K562 (cell line): ENCODE data around the gene XPC. TPM values are rescaled to one million over a fixed set of nuclear protein-coding genes. Genes with fewer than 3 reads are reported as not detected.

Source experiments
- AFF4 ChIP-seq: sonication (generic); formaldehyde crosslinking; IDR thresholded peaks from 2 replicates; pipeline ENCODE4 v1.8.0; 2023; ENCODE audit warnings: mild to moderate bottlenecking, missing genetic modification reagents
- ASH1L ChIP-seq: fragments of 450-650 bp; IDR thresholded peaks from 2 replicates; pipeline ENCODE4 v1.6.1; 2018; ENCODE audit warnings: borderline replicate concordance, mild to moderate bottlenecking, low read depth; ENCODE audit not compliant: partially characterized antibody
- BCOR ChIP-seq: fragments of 450-650 bp; IDR thresholded peaks from 2 replicates; pipeline ENCODE4 v1.6.1; 2016
- ETV1 ChIP-seq: fragments of 450-650 bp; conservative IDR thresholded peaks from 2 replicates; pipeline ENCODE4 v1.6.1; 2016; ENCODE audit warnings: missing genetic modification characterization, control low read depth, low read depth, missing compliant biosample characterization
- FOS ChIP-seq: IDR thresholded peaks from 3 replicates; pipeline ENCODE4 v1.6.1; 2011; ENCODE audit not compliant: insufficient read length; ENCODE audit errors: extremely low read depth
- FOXJ3 ChIP-seq: sonication (generic); formaldehyde crosslinking; IDR thresholded peaks from 2 replicates; pipeline ENCODE4 v1.4.0; 2020; ENCODE audit warnings: mild to moderate bottlenecking, missing genetic modification reagents
- HBP1 ChIP-seq: fragments of 450-650 bp; formaldehyde crosslinking; IDR thresholded peaks from 2 replicates; pipeline ENCODE4 v1.4.0; 2022; ENCODE audit warnings: missing genetic modification characterization
- HLTF ChIP-seq: fragments of 450-650 bp; IDR thresholded peaks from 2 replicates; pipeline ENCODE4 v1.6.1; 2016
- KDM1A ChIP-seq, 2 experiments: fragments of 450-650 bp; IDR thresholded peaks; 2 replicates each; pipeline ENCODE4 v1.6.1; 2016; ENCODE audit warnings: mild to moderate bottlenecking in 2 of 2
- LARP7 ChIP-seq: fragments of 450-650 bp; IDR thresholded peaks from 2 replicates; pipeline ENCODE4 v1.6.1; 2016
- MCM3 ChIP-seq: fragments of 450-650 bp; IDR thresholded peaks from 2 replicates; pipeline ENCODE4 v1.6.1; 2016
- MIER1 ChIP-seq: fragments of 450-650 bp; IDR thresholded peaks from 2 replicates; pipeline ENCODE4 v1.6.1; 2016; ENCODE audit warnings: antibody characterized with exemption, mild to moderate bottlenecking, low read depth
- NR2F6 ChIP-seq: fragments of 450-650 bp; formaldehyde crosslinking; IDR thresholded peaks from 2 replicates; pipeline ENCODE4 v1.4.0; 2020; ENCODE audit warnings: mild to moderate bottlenecking
- NR4A1 ChIP-seq, 2 experiments: fragments of 250-450 bp in 1 of 2; fragments of 450-650 bp in 1 of 2; sonication (Bioruptor Pico) in 1 of 2; IDR thresholded peaks; 2 replicates each; pipeline versions ENCODE4 v1.4.0 to v1.6.1; 2016 to 2020; ENCODE audit warnings: mild to moderate bottlenecking in 2 of 2, missing compliant biosample characterization in 1 of 2, missing genetic modification characterization in 1 of 2, moderate library complexity in 1 of 2
- SNRNP70 ChIP-seq: fragments of 200-400 bp; formaldehyde crosslinking; optimal IDR thresholded peaks from 2 replicates; pipeline ENCODE3; 2017; ENCODE audit warnings: low read depth, low read length
- TSC22D4 ChIP-seq: fragments of 450-650 bp; IDR thresholded peaks from 2 replicates; pipeline ENCODE4 v1.6.1; 2016; ENCODE audit warnings: missing genetic modification characterization, missing biosample characterization, control low read depth
- ZNF592 ChIP-seq: fragments of 450-650 bp; IDR thresholded peaks from 2 replicates; pipeline ENCODE4 v1.6.1; 2017; ENCODE audit warnings: antibody characterized with exemption, mild to moderate bottlenecking
- ZNF695 ChIP-seq: fragments of 450-650 bp; formaldehyde crosslinking; IDR thresholded peaks from 2 replicates; pipeline ENCODE4 v1.4.0; 2020; ENCODE audit warnings: mild to moderate bottlenecking, moderate library complexity
- polyA plus RNA-seq, 8 experiments: library from polyadenylated mRNA; depleted of rRNA in 4 of 8; stranded (reverse) in 5 of 8; unstranded in 3 of 8; fragments of >200 nt; fragmentation: Nextera tagmentation in 2 of 8; fragmentation: Illumina TruSeq in 1 of 8; extraction: Ambion mirVana in 2 of 8; extraction: Trizol in 1 of 8; gene quantifications; 2 replicates each; pipeline versions ENCODE4 v1.2.1 to v1.2.3, GENCODE V29; 2011 to 2014; ENCODE audit warnings: inconsistent platforms in 1 of 8, missing spikeins in 1 of 8
- total RNA-seq, 7 experiments: library from RNA; depleted of rRNA in 6 of 7; stranded (reverse); fragments of >200 nt in 6 of 7; fragmentation: Illumina TruSeq in 2 of 7; extraction: Trizol in 2 of 7; gene quantifications; 2 replicates each; pipeline versions ENCODE4 v1.2.1 to v1.2.3, GENCODE V29; 2011 to 2021; ENCODE audit warnings: low replicate concordance in 1 of 7

Gene XPC
- total and polyA plus RNA-seq, 9 of the 15 experiments (the other 6 are each of a cell fraction or from before 2014, with no cell fraction given): 3.8 to 54.7 (median 41.3) TPM

GRCh38 chr3:14178247-14179113 is at the start of gene XPC, which contains the start of gene LSM3 (continued):
- TF ChIP-seq ZNF592: no peak
- no peak for TF ChIP-seq FOS
- TF ChIP-seq HLTF: peak; percentile 83; the same call in 1 of the 2 replicates
- peak; percentile 55 for TF ChIP-seq ASH1L
- 0 out of 2 replicates have a peak, but pooled peaks have one; percentile 49 for TF ChIP-seq NR4A1 (CRISPR knock-in tag; IDR thresholded peaks at IDR 0.05)
- TF ChIP-seq NR4A1 (tag; IDR thresholded peaks at IDR 0.05): peak; percentile 65; the same call in 1 of the 2 replicates
- TF ChIP-seq FOXJ3: no peak
- no peak for TF ChIP-seq LARP7
- TF ChIP-seq MCM3: no peak
- no peak for TF ChIP-seq KDM1A (IDR thresholded peaks at IDR 0.05)
- no peak for TF ChIP-seq TSC22D4 (tag)
- peak; percentile 69; the same call in 1 of the 2 replicates for TF ChIP-seq HBP1 (CRISPR knock-in tag)
- no peak for TF ChIP-seq SNRNP70
- TF ChIP-seq NR2F6 (CRISPR knock-in tag): 0 out of 2 replicates have a peak, but pooled peaks have one; percentile 23
- no peak for TF ChIP-seq MIER1
- no peak for TF ChIP-seq ZNF695 (CRISPR knock-in tag)
- peak; percentile 67 for TF ChIP-seq BCOR
- peak; percentile 99 for TF ChIP-seq ETV1
- peak; percentile 95 for TF ChIP-seq AFF4 (CRISPR knock-in tag)
